GM12891 (cell line): ENCODE measurements around the gene STAT6.

Experiments
- POLR2A ChIP-seq: IDR thresholded peaks from 2 replicates; pipeline ENCODE4 v1.6.1; 2011; ENCODE audit warnings: low read depth, low read length, control low read depth
- POLR2AphosphoS5 ChIP-seq: IDR thresholded peaks from 2 replicates; pipeline ENCODE4 v1.6.1; 2011; ENCODE audit warnings: low read depth, low read length, control low read depth

GRCh38 chr12:57146961-57147944, 36.1 kb upstream of the STAT6 start, which contains the start of gene LRP1-AS:
- TF ChIP-seq POLR2A (no peak), POLR2AphosphoS5 (no peak)
